CD4-positive, alpha-beta T cell (primary cell): ENCODE measurements around the gene SERPINB7. TPM values are rescaled to one million over a fixed set of nuclear protein-coding genes. Genes with fewer than 3 reads are reported as not detected.

Source experiments
- ATAC-seq: fragments of 200-7000 bp; cut with Tn5 transposase; one replicate; pipeline ENCODE4 v1.10.0; 2022; ENCODE audit warnings: mild to moderate bottlenecking; ENCODE audit not compliant: poor library complexity
- CTCF ChIA-PET: fragments of 350-600 bp; sonication (Branson Sonifier 250); formaldehyde crosslinking; loops from one replicate; lab custom pipeline; 2021; ENCODE audit warnings: antibody characterized with exemption, inconsistent platforms; lab: Charles Lee
- POLR2A ChIA-PET: fragments of 350-600 bp; sonication (Branson Sonifier 250); formaldehyde crosslinking; loops from one replicate; lab custom pipeline; 2021; ENCODE audit warnings: antibody characterized with exemption, inconsistent platforms; lab: Charles Lee
- DNase-seq, 14 experiments: peaks; one replicate each; pipeline ENCODE4 v3.0.0-alpha.2; 2013 to 2020; ENCODE audit warnings: mixed read lengths in 2 of 14
- H3K27ac ChIP-seq, 2 donors: one replicate each; pipeline versions ENCODE4 v1.5.1 to v1.7.0; 2013; ENCODE audit warnings: low read length in 2 of 2, low read depth in 1 of 2, mild to moderate bottlenecking in 1 of 2
- H3K27me3 ChIP-seq, 2 experiments: 1 replicate in 1 of 2; 2 replicates in 1 of 2; pipeline versions ENCODE4 v1.6.1 to v1.7.0; 2013; ENCODE audit warnings: low read length in 2 of 2, control low read depth in 1 of 2, mild to moderate bottlenecking in 1 of 2, moderate library complexity in 1 of 2; ENCODE audit not compliant: insufficient read depth in 2 of 2, control insufficient read depth in 1 of 2
- H3K36me3 ChIP-seq: one replicate; pipeline ENCODE4 v1.6.1; 2013; ENCODE audit warnings: low read length, control low read depth; ENCODE audit not compliant: insufficient read depth
- H3K4me1 ChIP-seq: one replicate; pipeline ENCODE4 v1.6.1; 2013; ENCODE audit warnings: low read length, control low read depth; ENCODE audit not compliant: insufficient read depth
- H3K4me3 ChIP-seq: one replicate; pipeline ENCODE4 v1.5.1; 2013; ENCODE audit warnings: mild to moderate bottlenecking, low read length, moderate library complexity
- H3K9me3 ChIP-seq, 2 experiments: 1 replicate in 1 of 2; 2 replicates in 1 of 2; pipeline versions ENCODE4 v1.6.1 to v1.7.0; 2013; ENCODE audit warnings: low read length in 2 of 2, mild to moderate bottlenecking in 2 of 2, control low read depth in 1 of 2, moderate library complexity in 1 of 2; ENCODE audit not compliant: control insufficient read depth in 1 of 2, insufficient read depth in 1 of 2
- H3K27ac Mint-ChIP-seq: one replicate; pipeline ENCODE4 v1.8.0; 2020; ENCODE audit warnings: mixed read lengths
- H3K27me3 Mint-ChIP-seq: one replicate; pipeline ENCODE4 v1.8.0; 2021; ENCODE audit warnings: mixed read lengths
- H3K36me3 Mint-ChIP-seq: one replicate; pipeline ENCODE4 v1.8.0; 2021; ENCODE audit warnings: low read depth, mixed read lengths
- H3K4me1 Mint-ChIP-seq: one replicate; pipeline ENCODE4 v1.8.0; 2021; ENCODE audit warnings: low read depth, mixed read lengths
- H3K4me3 Mint-ChIP-seq: one replicate; pipeline ENCODE4 v1.8.0; 2020; ENCODE audit warnings: mild to moderate bottlenecking, mixed read lengths
- H3K9me3 Mint-ChIP-seq: one replicate; pipeline ENCODE4 v1.8.0; 2020; ENCODE audit warnings: mixed read lengths
- intact Hi-C, 2 experiments: fragments of 100-400 bp; cut with DNase I in 1 of 2; cut with micrococcal nuclease in 1 of 2; formaldehyde crosslinking; loops; one replicate each; pipeline versions ENCODE4 v1.15.1 to v1.9.0; 2023 to 2025; cut with DNase I, micrococcal nuclease
- total RNA-seq, 174 experiments: library from RNA in 2 of 174; stranded (reverse) in 2 of 174; gene quantifications; one replicate each; pipeline ENCODE4 v1.2.3 and lab custom pipeline; 2021 to 2026
- TF ChIP-seq, protein P1 (sequence below): fragments of 200-600 bp; IDR thresholded peaks from one replicate; pipeline ENCODE4 v1.8.0; 2022; ENCODE audit warnings: antibody characterized with exemption, mild to moderate bottlenecking

The SERPINB7 gene
- total RNA-seq, 2 experiments from 2014 or later = not detected

DNA sequence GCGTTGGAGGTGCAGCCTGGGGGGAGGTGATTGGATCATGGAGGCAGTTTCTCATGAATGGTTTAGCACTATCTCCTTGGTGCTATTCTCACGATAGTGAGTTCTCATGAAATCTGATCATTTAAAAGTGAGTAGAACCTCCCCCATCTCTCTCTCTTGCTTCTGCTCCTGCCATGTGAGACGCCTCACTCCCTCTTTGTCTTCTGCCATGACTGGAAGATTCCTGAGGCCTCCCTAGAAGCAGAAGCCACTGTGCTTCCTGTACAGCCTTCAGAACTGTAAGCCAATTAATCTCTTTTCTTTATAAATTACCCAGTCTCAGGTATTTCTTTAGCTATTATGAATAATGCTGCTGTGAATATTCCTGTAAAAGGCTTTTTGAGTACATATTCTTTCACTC is 52.9 kb downstream of the SERPINB7 start:
- H3K36me3 ChIP-seq = no peaks in the 10 kb centered on the region
- H3K4me3 ChIP-seq = no peak overlapping the region
- CTCF ChIA-PET = no interaction called here
- peaks cover 0 to 3% of the 10 kb centered on the region in 2 experiments for H3K27me3 ChIP-seq
- no peaks in the 10 kb centered on the region for H3K4me1 ChIP-seq
- Mint-ChIP-seq H3K27me3 (peaks cover 4% of the 10 kb centered on the region), H3K9me3 (no peaks in the 10 kb centered on the region), H3K36me3 (no peaks in the 10 kb centered on the region), H3K4me3 (no peak overlapping the region), H3K27ac (no peak overlapping the region), H3K4me1 (no peaks in the 10 kb centered on the region)
- TF ChIP-seq, protein P1, sequence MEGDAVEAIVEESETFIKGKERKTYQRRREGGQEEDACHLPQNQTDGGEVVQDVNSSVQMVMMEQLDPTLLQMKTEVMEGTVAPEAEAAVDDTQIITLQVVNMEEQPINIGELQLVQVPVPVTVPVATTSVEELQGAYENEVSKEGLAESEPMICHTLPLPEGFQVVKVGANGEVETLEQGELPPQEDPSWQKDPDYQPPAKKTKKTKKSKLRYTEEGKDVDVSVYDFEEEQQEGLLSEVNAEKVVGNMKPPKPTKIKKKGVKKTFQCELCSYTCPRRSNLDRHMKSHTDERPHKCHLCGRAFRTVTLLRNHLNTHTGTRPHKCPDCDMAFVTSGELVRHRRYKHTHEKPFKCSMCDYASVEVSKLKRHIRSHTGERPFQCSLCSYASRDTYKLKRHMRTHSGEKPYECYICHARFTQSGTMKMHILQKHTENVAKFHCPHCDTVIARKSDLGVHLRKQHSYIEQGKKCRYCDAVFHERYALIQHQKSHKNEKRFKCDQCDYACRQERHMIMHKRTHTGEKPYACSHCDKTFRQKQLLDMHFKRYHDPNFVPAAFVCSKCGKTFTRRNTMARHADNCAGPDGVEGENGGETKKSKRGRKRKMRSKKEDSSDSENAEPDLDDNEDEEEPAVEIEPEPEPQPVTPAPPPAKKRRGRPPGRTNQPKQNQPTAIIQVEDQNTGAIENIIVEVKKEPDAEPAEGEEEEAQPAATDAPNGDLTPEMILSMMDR = no peak
- intact Hi-C loops = loop anchor here in 1 of 2 experiments (10.0 kb wide), 1 partner anchor 147 kb away; the partner anchor contains the start of gene SERPINB8
- H3K27ac ChIP-seq = no peak overlapping the region
- POLR2A ChIA-PET = no interaction called here
- ATAC-seq (no peak), DNase-seq (no peak)
- H3K9me3 ChIP-seq = no peaks in the 10 kb centered on the region

- Mint-ChIP-seq H3K27ac (no peak overlapping the region), H3K4me3 (no peak overlapping the region), H3K9me3 (no peaks in the 10 kb centered on the region), H3K36me3 (no peaks in the 10 kb centered on the region), H3K4me1 (no peaks in the 10 kb centered on the region), H3K27me3 (peaks cover 8% of the 10 kb centered on the region)
- H3K4me1 ChIP-seq = no peaks in the 10 kb centered on the region
- ATAC-seq (no peak), DNase-seq (no peak)
- no peaks in the 10 kb centered on the region for H3K36me3 ChIP-seq
- H3K9me3 ChIP-seq = no peaks in the 10 kb centered on the region
- TF ChIP-seq, protein P1 = no peak
- peaks cover 0 to 3% of the 10 kb centered on the region in 2 experiments for H3K27me3 ChIP-seq
- ChIA-PET POLR2A (no interaction called here), CTCF (no interaction called here)
- no peak overlapping the region for H3K27ac ChIP-seq
- intact Hi-C loops = loop anchor here in 1 of 2 experiments (10.0 kb wide), 1 partner anchor 146 kb away; the partner anchor contains the start of gene SERPINB8
- no peak overlapping the region for H3K4me3 ChIP-seq
Observed at GRCh38 chr18:63828656-63829055, 53.4 kb downstream of the SERPINB7 start.

- DNase-seq (no peak), ATAC-seq (no peak)
- no peak overlapping the region for H3K27ac ChIP-seq
- Mint-ChIP-seq H3K27me3 (peaks cover 9% of the 10 kb centered on the region), H3K9me3 (no peaks in the 10 kb centered on the region), H3K27ac (no peak overlapping the region), H3K4me3 (no peak overlapping the region), H3K36me3 (no peaks in the 10 kb centered on the region), H3K4me1 (no peaks in the 10 kb centered on the region)
- no peak overlapping the region for H3K4me3 ChIP-seq
- POLR2A ChIA-PET = no interaction called here
- H3K27me3 ChIP-seq = peaks cover 0 to 3% of the 10 kb centered on the region in 2 experiments
- H3K9me3 ChIP-seq = no peaks in the 10 kb centered on the region
- H3K36me3 ChIP-seq = no peaks in the 10 kb centered on the region
- TF ChIP-seq, protein P1 = no peak
- no peaks in the 10 kb centered on the region for H3K4me1 ChIP-seq
- intact Hi-C loops = loop anchor here in 1 of 2 experiments (10.0 kb wide), 1 partner anchor 145 kb away; the partner anchor contains the start of gene SERPINB8
- CTCF ChIA-PET = no interaction called here
Observed at GRCh38 chr18:63829886-63830285, 54.7 kb downstream of the SERPINB7 start.
